Globus pallidus (tissue), 1 donor: ENCODE results near the gene STARD13.

Source experiments
- DNase-seq: peaks from one replicate; pipeline ENCODE4 v3.0.0-alpha.2; 2015; ENCODE audit warnings: low spot score

The STARD13 gene

GRCh38 chr13:33139780-33140535 lies 145.6 kb downstream of the STARD13 start:
- DNase-seq = no peak

- no peak for DNase-seq
Measured at GRCh38 chr13:33139184-33139583, 146.4 kb downstream of the STARD13 start.

GRCh38 chr13:33138441-33138840 lies 147.1 kb downstream of the STARD13 start:
- no peak for DNase-seq

GRCh38 chr13:33137721-33138120 lies 147.8 kb downstream of the STARD13 start:
- DNase-seq = no peak

GRCh38 chr13:33135097-33135496 lies 150.5 kb downstream of the STARD13 start:
- DNase-seq = no peak

GRCh38 chr13:33134213-33134612 lies 151.3 kb downstream of the STARD13 start:
- DNase-seq = no peak

GRCh38 chr13:33132644-33133440 lies 152.7 kb downstream of the STARD13 start:
- no peak for DNase-seq

GRCh38 chr13:33129886-33130285 lies 155.7 kb downstream of the STARD13 start:
- no peak for DNase-seq

- DNase-seq = no peak
Measured at GRCh38 chr13:33129094-33129832, 156.3 kb downstream of the STARD13 start.

GRCh38 chr13:33128134-33128533 lies 157.4 kb downstream of the STARD13 start:
- no peak for DNase-seq

- no peak for DNase-seq
Measured at GRCh38 chr13:33127009-33127551, 158.5 kb downstream of the STARD13 start.

- no peak for DNase-seq
Measured at GRCh38 chr13:33125821-33126570, 159.6 kb downstream of the STARD13 start.

GRCh38 chr13:33123066-33123859 lies 162.3 kb downstream of the STARD13 start:
- DNase-seq = peak; percentile 63

- DNase-seq = no peak
Measured at GRCh38 chr13:33119856-33120543, 165.6 kb downstream of the STARD13 start.

GRCh38 chr13:33119022-33119781 lies 166.4 kb downstream of the STARD13 start:
- no peak for DNase-seq

GRCh38 chr13:33116321-33117010 lies 169.1 kb downstream of the STARD13 start:
- DNase-seq = no peak

- DNase-seq = no peak
Measured at GRCh38 chr13:33115274-33115673, 170.3 kb downstream of the STARD13 start.

GRCh38 chr13:33114146-33114545 lies 171.4 kb downstream of the STARD13 start:
- DNase-seq = no peak

GRCh38 chr13:33112766-33113165 lies 172.8 kb downstream of the STARD13 start:
- DNase-seq = no peak
